Testis (tissue), 3 donors: ENCODE results near the gene OR6B3. TPM values are rescaled to one million over a fixed set of nuclear protein-coding genes. Genes with fewer than 3 reads are reported as not detected.
A peak's percentile ranks its signal among the peaks of the same experiment; 100 is the strongest.

Experiments
- DNase-seq: peaks from one replicate; pipeline ENCODE4 v3.0.0-alpha.2; 2019
- H3K27ac ChIP-seq, 2 donors: fragments of 200-600 bp; sonication (generic); one replicate each; pipeline ENCODE4 v1.5.1; 2019
- H3K27me3 ChIP-seq: fragments of 200-600 bp; sonication (generic); one replicate; pipeline ENCODE4 v1.5.1; 2019
- H3K36me3 ChIP-seq: fragments of 200-600 bp; sonication (generic); one replicate; pipeline ENCODE4 v1.5.1; 2017; ENCODE audit warnings: low read depth; ENCODE audit errors: missing control alignments
- H3K4me1 ChIP-seq: fragments of 200-600 bp; sonication (generic); one replicate; pipeline ENCODE4 v1.5.1; 2019
- H3K4me3 ChIP-seq, 2 donors: fragments of 200-600 bp; sonication (generic); one replicate each; pipeline ENCODE4 v1.5.1; 2017 to 2019
- H3K9me3 ChIP-seq: fragments of 200-600 bp; sonication (generic); one replicate; pipeline ENCODE4 v1.5.1; 2017
- POLR2A ChIP-seq: fragments of 450-650 bp; IDR thresholded peaks from one replicate; pipeline ENCODE4 v1.6.1; 2017; ENCODE audit warnings: antibody characterized with exemption, mild to moderate bottlenecking, moderate library complexity
- WGBS, 2 donors: methylation state at CpG; one replicate each; pipeline ENCODE4 v1.1.5; 2018; 5-methylcytosine and 5-hydroxymethylcytosine counted together
- intact Hi-C: fragments of 100-400 bp; cut with DNase I; formaldehyde crosslinking; loops from one replicate; pipeline ENCODE4 v1.15.1; 2023; ENCODE audit warnings: low total_unique reads
- polyA plus RNA-seq: library from polyadenylated mRNA; stranded (reverse); fragments of 350-450 nt; fragmentation: Illumina TruSeq; extraction: RNeasy Lipid Tissue Mini Kit (QIAGEN cat#74804); gene quantifications from one replicate; pipeline ENCODE4 v1.2.3, GENCODE V29; 2014; ENCODE audit warnings: low read depth, low replicate concordance; ENCODE audit not compliant: insufficient read depth
- total RNA-seq, 2 donors: library from RNA; depleted of rRNA; stranded (reverse); fragments of >200 nt; gene quantifications; one replicate each; pipeline ENCODE4 v1.2.3, GENCODE V29; 2016
- TF ChIP-seq, protein P1 (sequence below), 3 experiments: fragments of 450-650 bp in 2 of 3; fragments of 200-600 bp in 1 of 3; sonication (generic) in 1 of 3; IDR thresholded peaks; one replicate each; pipeline ENCODE4 v1.5.1; 2016 to 2019; ENCODE audit warnings: antibody characterized with exemption in 3 of 3, mild to moderate bottlenecking in 2 of 3, moderate library complexity in 1 of 3

Gene OR6B3
- total and polyA plus RNA-seq, 3 donors from 2014 or later: 0.80 to 1.4 (median 1.0) TPM

DNA sequence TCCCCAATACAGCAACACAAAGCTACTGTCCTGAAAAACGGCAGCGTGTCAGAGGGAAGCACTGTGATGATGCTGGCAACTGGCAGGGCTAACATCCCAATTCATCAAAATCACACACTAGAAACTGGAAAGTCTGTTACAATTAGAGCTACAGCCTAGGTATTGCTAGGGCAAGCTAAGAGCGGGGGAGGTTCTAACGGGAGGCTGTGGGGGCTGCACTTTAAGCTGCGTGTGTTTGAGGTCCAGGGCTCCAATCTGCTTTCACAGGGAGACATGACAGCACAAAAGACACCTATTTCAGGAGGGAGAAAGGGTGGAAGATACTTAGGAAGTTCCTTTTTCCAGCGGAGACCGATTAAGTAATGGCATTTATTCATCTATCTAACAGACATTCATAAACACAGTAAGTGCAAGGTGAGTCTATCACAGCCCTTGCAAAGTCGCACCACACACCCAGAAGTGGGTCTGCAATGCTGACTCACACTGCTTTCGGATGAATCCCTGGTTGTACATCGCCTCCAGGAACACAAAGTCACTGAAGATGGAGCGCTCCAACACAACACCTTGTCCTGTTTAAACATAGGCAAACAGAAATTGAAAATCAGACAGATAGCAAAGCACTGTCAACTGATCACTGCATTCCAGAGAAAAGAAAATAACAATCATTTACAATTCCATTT, 35.1 kb downstream of the OR6B3 start:
- DNase-seq: no peak
- Histone ChIP-seq H3K4me3 (no peak overlapping the region), H3K4me1 (no peaks in the 10 kb centered on the region), H3K9me3 (no peaks in the 10 kb centered on the region), H3K36me3 (no peaks in the 10 kb centered on the region), H3K27ac (no peak overlapping the region), H3K27me3 (no peaks in the 10 kb centered on the region)
- intact Hi-C loops: no loop called here
- WGBS, 2 donors: 85 to 87% methylated on average over 11 of the region's 11 CpGs
- no peak for TF ChIP-seq POLR2A
- TF ChIP-seq, protein P1, sequence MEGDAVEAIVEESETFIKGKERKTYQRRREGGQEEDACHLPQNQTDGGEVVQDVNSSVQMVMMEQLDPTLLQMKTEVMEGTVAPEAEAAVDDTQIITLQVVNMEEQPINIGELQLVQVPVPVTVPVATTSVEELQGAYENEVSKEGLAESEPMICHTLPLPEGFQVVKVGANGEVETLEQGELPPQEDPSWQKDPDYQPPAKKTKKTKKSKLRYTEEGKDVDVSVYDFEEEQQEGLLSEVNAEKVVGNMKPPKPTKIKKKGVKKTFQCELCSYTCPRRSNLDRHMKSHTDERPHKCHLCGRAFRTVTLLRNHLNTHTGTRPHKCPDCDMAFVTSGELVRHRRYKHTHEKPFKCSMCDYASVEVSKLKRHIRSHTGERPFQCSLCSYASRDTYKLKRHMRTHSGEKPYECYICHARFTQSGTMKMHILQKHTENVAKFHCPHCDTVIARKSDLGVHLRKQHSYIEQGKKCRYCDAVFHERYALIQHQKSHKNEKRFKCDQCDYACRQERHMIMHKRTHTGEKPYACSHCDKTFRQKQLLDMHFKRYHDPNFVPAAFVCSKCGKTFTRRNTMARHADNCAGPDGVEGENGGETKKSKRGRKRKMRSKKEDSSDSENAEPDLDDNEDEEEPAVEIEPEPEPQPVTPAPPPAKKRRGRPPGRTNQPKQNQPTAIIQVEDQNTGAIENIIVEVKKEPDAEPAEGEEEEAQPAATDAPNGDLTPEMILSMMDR (IDR thresholded peaks at IDR 0.05): no peak

DNA sequence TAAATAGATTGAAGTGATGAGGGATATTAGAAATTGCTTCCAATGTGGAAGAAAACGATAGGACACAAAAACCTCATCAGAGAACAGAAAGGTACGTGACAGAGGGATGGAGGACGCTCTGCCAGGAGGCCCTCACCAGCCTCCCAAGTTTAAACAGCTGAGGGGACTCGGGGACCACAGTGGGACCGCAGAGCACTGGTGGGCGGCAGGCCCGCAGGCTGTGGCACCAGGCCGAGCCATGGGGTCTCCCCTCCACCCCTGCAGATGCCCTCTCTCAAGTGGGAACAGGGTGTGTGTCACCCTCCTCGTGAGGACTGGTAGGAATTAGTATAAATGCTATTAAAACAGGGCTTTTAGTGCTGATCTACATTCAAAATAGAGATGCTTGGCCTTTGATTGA, 39.0 kb downstream of the OR6B3 start:
- no peaks in the 10 kb centered on the region for H3K36me3 ChIP-seq
- no peaks in the 10 kb centered on the region for H3K9me3 ChIP-seq
- H3K4me3 ChIP-seq: no peak overlapping the region
- H3K27ac ChIP-seq: no peak overlapping the region
- TF ChIP-seq, protein P1 (IDR thresholded peaks at IDR 0.05): no peak
- TF ChIP-seq POLR2A: no peak
- 93 to 97% methylated on average over 9 of the region's 9 CpGs for WGBS, 2 donors
- no peaks in the 10 kb centered on the region for H3K4me1 ChIP-seq
- no peak for DNase-seq
- intact Hi-C loops: no loop called here
- H3K27me3 ChIP-seq: no peaks in the 10 kb centered on the region

DNA sequence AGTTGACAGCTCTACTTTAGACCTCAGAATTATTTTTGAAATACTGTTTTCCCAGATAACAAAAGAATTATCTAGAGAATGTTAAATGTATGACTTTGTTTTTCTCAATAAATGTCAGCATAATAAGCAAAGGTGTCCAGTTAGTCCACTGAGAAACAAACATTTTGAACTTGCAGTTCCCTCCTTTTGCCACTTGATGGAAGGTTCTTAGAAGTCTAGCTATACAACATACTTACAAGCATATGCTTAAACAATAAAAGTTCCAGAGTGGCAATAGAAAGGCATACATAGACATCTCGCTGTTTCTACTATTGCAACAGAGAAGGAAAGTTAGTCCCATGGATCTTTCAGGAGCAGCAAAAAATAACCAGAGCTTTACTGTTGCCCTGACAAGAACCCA, 40.0 kb downstream of the OR6B3 start:
- Histone ChIP-seq H3K9me3 (no peaks in the 10 kb centered on the region), H3K4me1 (no peaks in the 10 kb centered on the region), H3K27me3 (no peaks in the 10 kb centered on the region), H3K36me3 (no peaks in the 10 kb centered on the region), H3K27ac (no peak overlapping the region), H3K4me3 (no peak overlapping the region)
- intact Hi-C loops: no loop called here
- DNase-seq: no peak
- 85 to 94% methylated on average over 1 of the region's 1 CpG for WGBS, 2 donors
- TF ChIP-seq, protein P1 (IDR thresholded peaks at IDR 0.05): peak in 2 of 3 experiments; percentile 18 to 25
- TF ChIP-seq POLR2A: no peak

DNA sequence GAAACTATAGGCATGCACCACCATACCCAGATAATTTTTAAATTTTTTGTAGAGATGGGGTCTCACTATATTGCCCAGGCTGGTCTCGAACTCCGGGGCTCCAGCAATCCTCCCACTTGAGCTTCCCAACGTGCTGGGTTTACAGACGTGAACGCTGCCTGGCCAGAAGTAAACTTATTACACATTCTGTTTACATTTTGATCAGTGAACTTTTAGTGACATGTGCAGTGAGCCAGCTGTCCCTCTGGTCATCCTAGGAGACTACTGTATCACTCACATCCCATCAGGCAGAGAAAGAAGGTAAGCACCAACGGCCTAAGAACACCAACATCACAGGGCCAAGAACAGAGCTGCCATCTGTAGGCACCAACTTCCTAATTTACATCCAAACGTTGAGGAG, 50.3 kb downstream of the OR6B3 start:
- intact Hi-C loops: no loop called here
- Histone ChIP-seq H3K27me3 (no peaks in the 10 kb centered on the region), H3K4me3 (no peak overlapping the region), H3K4me1 (no peaks in the 10 kb centered on the region), H3K36me3 (no peaks in the 10 kb centered on the region), H3K9me3 (no peaks in the 10 kb centered on the region), H3K27ac (no peak overlapping the region)
- no peak for DNase-seq
- TF ChIP-seq, protein P1 (IDR thresholded peaks at IDR 0.05): no peak
- TF ChIP-seq POLR2A: no peak
- 90 to 93% methylated on average over 7 of the region's 7 CpGs for WGBS, 2 donors

DNA sequence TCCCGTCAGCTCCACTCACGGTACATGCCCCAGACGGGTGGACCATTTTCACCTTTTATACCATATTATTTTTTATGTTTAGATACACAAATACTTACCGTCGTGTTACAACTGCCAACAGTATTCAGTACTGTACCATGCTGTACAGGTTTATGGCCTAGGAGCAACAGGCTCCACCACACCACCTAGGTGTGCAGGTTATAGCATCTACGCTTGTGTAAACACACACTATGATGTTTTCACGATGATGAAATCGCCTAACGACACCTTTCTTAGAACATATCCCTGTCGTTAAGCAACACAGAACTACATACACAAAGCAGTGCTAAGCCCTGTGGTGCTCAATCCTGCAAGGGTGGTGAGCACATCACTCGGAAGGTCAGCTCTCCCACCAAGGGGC, 52.6 kb downstream of the OR6B3 start:
- 90 to 93% methylated on average over 11 of the region's 11 CpGs for WGBS, 2 donors
- Histone ChIP-seq H3K4me3 (no peak overlapping the region), H3K27ac (no peak overlapping the region), H3K4me1 (no peaks in the 10 kb centered on the region), H3K27me3 (no peaks in the 10 kb centered on the region), H3K9me3 (no peaks in the 10 kb centered on the region), H3K36me3 (no peaks in the 10 kb centered on the region)
- DNase-seq: no peak
- intact Hi-C loops: no loop called here
- TF ChIP-seq POLR2A: no peak
- TF ChIP-seq, protein P1 (IDR thresholded peaks at IDR 0.05): no peak
